ENCODE measurements around the gene TCF7.
A peak's percentile ranks its signal among the peaks of the same experiment; 100 is the strongest.
"Not testable (repeated sequence)": the region's sequence is repeated elsewhere in the genome, so short reads cannot be mapped to it uniquely, and the experiment has no call there.

The TCF7 gene

GRCh38 chr5:134145041-134145757 is 30.7 kb downstream of the TCF7 start:
- no peak for DNase-seq (ENCODE audit: low spot score)

DNA sequence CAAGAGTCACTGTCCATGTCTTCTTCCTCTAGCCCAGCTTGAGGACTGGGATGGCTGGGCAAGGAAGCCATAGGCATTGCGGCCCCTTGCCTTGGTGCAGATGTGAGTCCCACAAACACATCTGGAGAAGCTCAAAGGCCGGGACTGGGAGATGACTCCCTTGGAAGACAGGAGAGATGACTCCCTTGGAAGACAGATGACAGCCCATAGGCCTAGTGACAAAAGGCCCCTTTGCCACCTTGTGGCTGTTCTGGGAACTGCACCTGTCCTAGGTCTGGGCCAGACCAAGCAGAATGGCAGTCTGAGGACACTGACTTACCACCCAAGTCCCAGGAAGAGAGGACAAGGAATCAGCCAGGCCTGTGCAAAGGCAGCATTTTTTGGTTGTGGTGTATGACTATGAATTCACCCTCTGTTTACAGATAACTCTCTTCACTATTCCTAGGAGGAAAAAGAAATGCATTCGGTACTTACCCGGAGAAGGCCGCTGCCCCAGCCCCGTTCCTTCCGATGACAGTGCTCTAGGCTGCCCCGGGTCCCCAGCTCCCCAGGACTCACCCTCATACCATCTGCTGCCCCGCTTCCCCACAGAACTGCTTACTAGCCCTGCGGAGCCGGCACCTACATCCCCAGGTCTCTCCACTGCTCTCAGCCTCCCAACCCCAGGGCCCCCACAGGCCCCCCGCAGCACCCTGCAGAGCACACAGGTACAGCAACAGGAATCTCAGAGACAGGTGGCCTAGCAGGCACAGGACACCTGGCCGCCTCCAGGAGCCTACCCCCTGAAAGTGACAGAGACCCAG is 31.5 kb downstream of the TCF7 start:
- peak; percentile 84 for DNase-seq (ENCODE audit: low spot score)

GRCh38 chr5:134146651-134147518 is 32.4 kb downstream of the TCF7 start:
- no peak for DNase-seq (ENCODE audit: low spot score)

GRCh38 chr5:134148316-134148715 is 33.8 kb downstream of the TCF7 start:
- DNase-seq (ENCODE audit: low spot score): no peak

DNA sequence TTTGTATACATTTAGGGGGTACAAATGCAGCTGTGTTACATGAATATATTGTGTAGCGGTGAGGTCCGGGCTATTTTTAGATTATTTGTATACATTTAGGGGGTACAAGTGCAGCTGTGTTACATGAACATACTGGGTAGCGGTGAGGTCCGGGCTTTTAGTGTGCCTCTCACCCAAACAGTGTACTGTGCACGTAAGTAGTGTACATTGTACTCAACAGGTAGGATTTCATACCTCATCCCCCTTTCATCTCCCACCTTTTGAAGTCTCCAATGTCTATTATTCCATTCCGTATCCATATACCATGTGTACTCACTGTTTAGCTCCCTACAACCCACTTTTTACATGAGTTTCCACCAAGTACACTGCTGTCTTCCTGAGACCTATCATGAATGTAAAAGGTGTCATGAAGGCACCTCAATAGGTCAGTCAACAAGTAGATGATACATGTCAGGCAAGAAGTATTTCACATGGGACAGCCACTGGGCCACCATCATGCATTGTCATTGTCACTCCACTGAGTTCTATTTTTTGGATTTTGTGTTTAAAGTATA is 34.6 kb downstream of the TCF7 start:
- no peak for DNase-seq (ENCODE audit: low spot score)

DNA sequence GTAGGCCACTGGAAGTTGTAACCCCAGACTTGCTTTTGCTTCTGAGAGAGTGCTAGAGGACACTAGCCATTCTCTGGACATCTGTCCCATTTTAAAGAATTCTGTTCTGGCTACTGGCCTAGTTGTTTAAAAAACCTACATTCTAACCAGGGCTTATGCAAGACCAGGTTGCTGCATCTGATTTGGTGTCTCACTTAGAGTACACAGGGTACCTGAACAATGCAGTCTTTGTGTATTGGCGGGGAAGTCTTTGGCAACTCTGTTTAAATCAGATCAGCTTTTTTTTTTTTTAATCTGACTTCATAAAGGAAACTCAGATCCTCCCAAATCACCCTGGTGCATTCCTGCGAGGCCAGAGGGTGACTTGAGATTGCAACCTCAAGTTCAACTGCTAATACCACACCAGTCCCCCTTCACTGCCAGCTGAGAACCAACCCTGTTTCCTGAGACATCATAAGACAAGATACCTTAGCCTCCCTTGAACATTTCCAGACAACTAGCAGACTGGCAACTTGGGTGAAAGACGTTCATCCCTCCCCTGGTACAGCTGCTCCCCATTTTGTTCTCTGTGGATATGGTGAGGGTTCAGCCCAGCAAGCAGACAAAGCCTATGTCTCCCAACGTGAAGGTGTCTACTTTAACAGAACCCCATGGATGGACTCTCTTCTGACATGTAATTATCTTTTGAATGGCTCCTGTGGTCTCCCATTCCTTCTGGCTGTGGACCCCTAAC is 35.3 kb downstream of the TCF7 start:
- no peak for DNase-seq (ENCODE audit: low spot score)

GRCh38 chr5:134151723-134152122 is 37.2 kb downstream of the TCF7 start:
- DNase-seq (ENCODE audit: low spot score): no peak

- DNase-seq (ENCODE audit: low spot score): not testable (repeated sequence)
Measured at GRCh38 chr5:134152173-134152832, 37.8 kb downstream of the TCF7 start.

GRCh38 chr5:134153241-134153640 is 38.8 kb downstream of the TCF7 start:
- no peak for DNase-seq (ENCODE audit: low spot score)

- DNase-seq (ENCODE audit: low spot score): no peak
Measured at GRCh38 chr5:134153657-134154056, 39.2 kb downstream of the TCF7 start.

GRCh38 chr5:134161513-134162395 is 47.3 kb downstream of the TCF7 start:
- no peak for DNase-seq (ENCODE audit: low spot score)

DNA sequence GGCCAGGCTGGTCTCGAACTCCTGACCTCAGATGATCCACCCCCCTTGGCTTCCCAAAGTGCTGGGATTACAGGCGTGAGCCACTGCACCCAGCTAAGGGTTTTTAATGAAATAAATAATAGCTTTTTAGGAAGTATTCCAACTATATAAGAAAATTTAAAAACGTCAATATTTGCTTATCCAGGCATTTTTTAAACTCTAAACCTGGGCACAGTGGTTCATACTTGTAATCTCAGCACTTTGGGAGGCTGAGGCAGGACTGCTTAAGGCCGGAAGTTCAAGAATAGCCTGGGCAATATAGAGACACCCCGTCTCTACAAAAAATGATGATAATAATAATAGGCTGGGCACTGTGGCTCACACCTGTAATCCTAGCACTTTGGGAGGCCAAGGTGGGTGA is 48.1 kb downstream of the TCF7 start:
- no peak for DNase-seq (ENCODE audit: low spot score)

- no peak for DNase-seq (ENCODE audit: low spot score)
Measured at GRCh38 chr5:134171972-134172371, 57.5 kb downstream of the TCF7 start.

DNA sequence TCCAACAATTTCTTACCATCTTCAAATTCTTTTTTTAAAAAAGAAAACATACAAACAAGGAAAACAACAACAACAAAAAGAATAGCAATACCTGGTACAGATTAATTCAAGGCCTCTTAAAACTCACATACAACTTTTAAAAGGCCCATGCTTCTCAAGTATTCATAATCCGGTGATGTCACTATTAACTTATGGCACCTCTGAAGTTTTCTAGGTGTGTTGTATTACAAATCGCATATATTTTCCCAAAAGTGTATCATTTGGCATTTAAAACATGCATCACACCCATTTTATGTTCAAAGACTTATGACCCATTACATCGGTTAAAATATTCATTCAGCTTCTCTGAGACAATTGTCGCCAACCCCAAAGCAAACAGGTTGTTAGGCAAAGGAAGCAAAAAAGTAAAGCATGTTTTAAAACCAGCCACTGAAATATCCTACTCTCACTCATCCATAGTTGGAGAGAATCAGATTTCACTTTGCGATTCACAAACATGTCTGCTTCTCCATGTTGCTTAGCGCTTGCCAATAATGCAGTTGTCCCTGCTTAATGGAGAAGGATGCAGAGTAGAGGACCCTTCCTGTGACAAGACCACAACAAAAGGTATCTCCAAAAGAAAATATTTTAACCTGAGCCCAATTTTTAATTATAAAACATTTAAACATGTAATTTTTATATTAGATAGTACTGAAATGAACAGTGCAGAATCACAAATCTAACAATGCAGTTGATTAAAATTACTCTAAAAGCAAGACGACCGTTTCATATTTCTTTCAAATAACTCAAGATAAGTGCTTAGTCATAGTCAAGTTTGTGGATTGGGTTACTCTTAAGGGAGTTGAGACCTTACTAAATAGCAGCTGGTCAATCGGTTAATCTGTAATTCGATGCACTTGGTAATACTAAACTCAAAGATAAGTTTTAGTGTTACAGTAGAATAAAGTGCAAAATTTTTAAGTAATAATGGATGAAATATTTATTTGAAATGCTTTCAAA is 60.7 kb downstream of the TCF7 start:
- peak; percentile 44 for DNase-seq (ENCODE audit: low spot score)

GRCh38 chr5:134175921-134176510 is 61.5 kb downstream of the TCF7 start:
- peak; percentile 51 for DNase-seq (ENCODE audit: low spot score)

GRCh38 chr5:134176511-134177368 is 62.3 kb downstream of the TCF7 start, which contains the start of gene SKP1:
Gene SKP1, minus strand, starts transcription at chr5:134176950. Its CDS starts 2,928 bp downstream, at chr5:134174022.
- peak; percentile 96 for DNase-seq (ENCODE audit: low spot score)
